ENCODE data around the gene OTUD3. TPM values are rescaled to one million over a fixed set of nuclear protein-coding genes. Genes with fewer than 3 reads are reported as not detected.

The OTUD3 gene
- polyA plus RNA-seq, 1 donor (not counting 4 experiments of a cell fraction or from before 2014, with no cell fraction given): 7.0 TPM

- Histone ChIP-seq H3K79me2 (ENCODE audit: control insufficient read depth, insufficient read depth, low read length) (no peaks in the 10 kb centered on the region), H3K27me3 (ENCODE audit: control insufficient read depth, extremely low read depth, insufficient read depth, low read length) (no peaks in the 10 kb centered on the region), H3K4me3 (ENCODE audit: control insufficient read depth in 2 of 3, extremely low read depth in 1 of 3, insufficient read depth in 2 of 3, low read depth in 1 of 3, low read length in 3 of 3) (no peak overlapping the region), H3K27ac (ENCODE audit: control insufficient read depth, insufficient read depth, low read length) (no peak overlapping the region), H3K4me1 (ENCODE audit: control insufficient read depth, extremely low read depth, insufficient read depth, low read length) (peaks cover 14% of the 10 kb centered on the region), H3K4me2 (ENCODE audit: control insufficient read depth, extremely low read depth, insufficient read depth, low read depth, low read length) (no peak overlapping the region), H4K20me1 (ENCODE audit: control insufficient read depth, extremely low read depth, insufficient read depth, low read length) (no peaks in the 10 kb centered on the region), H3K9ac (ENCODE audit: control insufficient read depth, extremely low read depth, insufficient read depth, low read length) (no peak overlapping the region), H3K36me3 (ENCODE audit: control insufficient read depth in 2 of 2, extremely low read depth in 1 of 2, insufficient read depth in 2 of 2, low read length in 2 of 2) (no peaks in the 10 kb centered on the region), H3K9me1 (ENCODE audit: control insufficient read depth, extremely low read depth, insufficient read depth, low read length) (no peaks in the 10 kb centered on the region), H2AFZ (ENCODE audit: control insufficient read depth, low read length) (no peak overlapping the region), H3K9me3 (ENCODE audit: control insufficient read depth, low read depth, low read length) (no peaks in the 10 kb centered on the region)
- dilution Hi-C loops (cut with MboI; ENCODE audit: extremely low pct_ligation_motif_present, low sequenced_read_pairs): no loop called here
- DNase-seq (ENCODE audit: low read depth, low spot score) (no peak), FAIRE-seq (no peak)
- TF ChIP-seq CTCF (optimal IDR thresholded peaks at IDR 0.05 in 1 of 3, IDR thresholded peaks at IDR 0.05 in 1 of 3, conservative IDR thresholded peaks at IDR 0.05 in 1 of 3; ENCODE audit: extremely low read depth in 1 of 3, insufficient read depth in 2 of 3, low read length in 3 of 3) (no peak), EZH2 (IDR thresholded peaks at IDR 0.05; ENCODE audit: low read length) (no peak)
Measured at GRCh38 chr1:19862944-19863343, 19.3 kb upstream of the OTUD3 start.

GRCh38 chr1:19864570-19865160 lies 17.5 kb upstream of the OTUD3 start:
- dilution Hi-C loops (cut with MboI; ENCODE audit: extremely low pct_ligation_motif_present, low sequenced_read_pairs): no loop called here
- no peak overlapping the region for H3K4me3 ChIP-seq (ENCODE audit: control insufficient read depth in 2 of 3, extremely low read depth in 1 of 3, insufficient read depth in 2 of 3, low read depth in 1 of 3, low read length in 3 of 3)
- H2AFZ ChIP-seq (ENCODE audit: control insufficient read depth, low read length): no peak overlapping the region
- no peaks in the 10 kb centered on the region for H3K36me3 ChIP-seq (ENCODE audit: control insufficient read depth in 2 of 2, extremely low read depth in 1 of 2, insufficient read depth in 2 of 2, low read length in 2 of 2)
- H4K20me1 ChIP-seq (ENCODE audit: control insufficient read depth, extremely low read depth, insufficient read depth, low read length): no peaks in the 10 kb centered on the region
- H3K27me3 ChIP-seq (ENCODE audit: control insufficient read depth, extremely low read depth, insufficient read depth, low read length): no peaks in the 10 kb centered on the region
- H3K9me3 ChIP-seq (ENCODE audit: control insufficient read depth, low read depth, low read length): no peaks in the 10 kb centered on the region
- no peak overlapping the region for H3K27ac ChIP-seq (ENCODE audit: control insufficient read depth, insufficient read depth, low read length)
- TF ChIP-seq EZH2 (IDR thresholded peaks at IDR 0.05; ENCODE audit: low read length) (no peak), CTCF (optimal IDR thresholded peaks at IDR 0.05 in 1 of 3, IDR thresholded peaks at IDR 0.05 in 1 of 3, conservative IDR thresholded peaks at IDR 0.05 in 1 of 3; ENCODE audit: extremely low read depth in 1 of 3, insufficient read depth in 2 of 3, low read length in 3 of 3) (no peak)
- no peak overlapping the region for H3K4me2 ChIP-seq (ENCODE audit: control insufficient read depth, extremely low read depth, insufficient read depth, low read depth, low read length)
- H3K9ac ChIP-seq (ENCODE audit: control insufficient read depth, extremely low read depth, insufficient read depth, low read length): no peak overlapping the region
- H3K79me2 ChIP-seq (ENCODE audit: control insufficient read depth, insufficient read depth, low read length): no peaks in the 10 kb centered on the region
- H3K4me1 ChIP-seq (ENCODE audit: control insufficient read depth, extremely low read depth, insufficient read depth, low read length): peaks cover 14% of the 10 kb centered on the region
- DNase-seq (ENCODE audit: low read depth, low spot score): no peak
- no peaks in the 10 kb centered on the region for H3K9me1 ChIP-seq (ENCODE audit: control insufficient read depth, extremely low read depth, insufficient read depth, low read length)
- no peak for FAIRE-seq

All from keratinocyte (primary cell).